GM13977 (cell line): ENCODE measurements around the gene OTOF.

Source experiments
- DNase-seq: peaks from one replicate; pipeline ENCODE4 v3.0.0; 2012; ENCODE audit warnings: low spot score
- CTCF ChIP-seq: IDR thresholded peaks from 2 replicates; pipeline ENCODE4 v1.5.1; 2012; ENCODE audit warnings: mild to moderate bottlenecking, control low read depth; ENCODE audit not compliant: insufficient read depth; ENCODE audit errors: extremely low read depth, missing control alignments
- in situ Hi-C: fragments of 300-500 bp; cut with MboI; formaldehyde crosslinking; loops from one replicate; pipeline ENCODE4 v1.12.0; 2022; ENCODE audit warnings: low sequenced_read_pairs, low pct_unique_long_range_greater_than_20kb, mixed read lengths, inconsistent platforms; ENCODE audit not compliant: unreplicated experiment

Gene OTOF

GRCh38 chr2:26432363-26432762, 45.6 kb downstream of the OTOF start:
- in situ Hi-C loops = no loop called here
- TF ChIP-seq CTCF = no peak

GRCh38 chr2:26430826-26431225, 47.1 kb downstream of the OTOF start:
- TF ChIP-seq CTCF = no peak
- DNase-seq = no peak
- in situ Hi-C loops = no loop called here

More at GRCh38 chr2:26432363-26432762, 45.6 kb downstream of the OTOF start:
- DNase-seq = no peak

GRCh38 chr2:26429779-26430578, 47.9 kb downstream of the OTOF start:
- in situ Hi-C loops = no loop called here
- TF ChIP-seq CTCF = no peak
- DNase-seq = no peak

- TF ChIP-seq CTCF = no peak
- DNase-seq = no peak
- in situ Hi-C loops = no loop called here
Observed at GRCh38 chr2:26428846-26429245, 49.1 kb downstream of the OTOF start.

GRCh38 chr2:26424221-26424620, 53.7 kb downstream of the OTOF start:
- DNase-seq = no peak
- TF ChIP-seq CTCF = no peak
- in situ Hi-C loops = no loop called here

- in situ Hi-C loops = no loop called here
- no peak for TF ChIP-seq CTCF
Observed at GRCh38 chr2:26423750-26424149, 54.2 kb downstream of the OTOF start.

More at GRCh38 chr2:26423750-26424149, 54.2 kb downstream of the OTOF start:
- DNase-seq = no peak
